DOHH2 (cell line): ENCODE results near the gene TMC7.

Source experiments
- H3F3A ChIP-seq: fragments of 200-600 bp; sonication (generic), shearing (Covaris generic); 2 replicates; pipeline ENCODE4 v1.6.0; 2016; ENCODE audit warnings: antibody characterized with exemption, mild to moderate bottlenecking; ENCODE audit not compliant: control insufficient read depth, insufficient read depth
- H3K27ac ChIP-seq: fragments of 200-600 bp; sonication (generic); 2 replicates; pipeline ENCODE4 v1.5.1; 2014; ENCODE audit warnings: low read depth, mild to moderate bottlenecking, low read length, moderate library complexity
- H3K27me3 ChIP-seq: fragments of 200-600 bp; sonication (generic); 2 replicates; pipeline ENCODE4 v1.6.1; 2014; ENCODE audit warnings: mild to moderate bottlenecking, low read length, mixed read lengths; ENCODE audit not compliant: control insufficient read depth
- H3K36me3 ChIP-seq: fragments of 200-600 bp; sonication (generic); 2 replicates; pipeline ENCODE4 v1.6.1; 2014; ENCODE audit warnings: mild to moderate bottlenecking, low read length, moderate library complexity, mixed read lengths; ENCODE audit not compliant: control insufficient read depth
- H3K4me1 ChIP-seq: fragments of 200-600 bp; sonication (generic); 2 replicates; pipeline ENCODE4 v1.6.1; 2014; ENCODE audit warnings: mild to moderate bottlenecking, low read length, mixed read lengths; ENCODE audit not compliant: control insufficient read depth
- H3K4me2 ChIP-seq: fragments of 200-600 bp; sonication (generic); 2 replicates; pipeline ENCODE4 v1.6.0; 2014; ENCODE audit warnings: mild to moderate bottlenecking, low read length, moderate library complexity
- H3K4me3 ChIP-seq: fragments of 200-600 bp; sonication (generic); 2 replicates; pipeline ENCODE4 v1.5.1; 2014; ENCODE audit warnings: mild to moderate bottlenecking, low read length, mixed read lengths
- H3K79me2 ChIP-seq: fragments of 200-600 bp; sonication (generic); 2 replicates; pipeline ENCODE4 v1.6.1; 2014; ENCODE audit warnings: mild to moderate bottlenecking, low read length, mixed read lengths; ENCODE audit not compliant: control insufficient read depth
- H3K9me2 ChIP-seq: fragments of 200-600 bp; sonication (generic); replicated peaks from 2 replicates; pipeline ENCODE4 v1.6.1; 2014; ENCODE audit warnings: mild to moderate bottlenecking, low read length, mixed read lengths; ENCODE audit not compliant: control insufficient read depth
- H3K9me3 ChIP-seq: fragments of 200-600 bp; sonication (generic); 2 replicates; pipeline ENCODE4 v1.6.1; 2014; ENCODE audit warnings: antibody characterized with exemption, low read length, mixed read lengths; ENCODE audit not compliant: control insufficient read depth, insufficient read depth
- H4K20me1 ChIP-seq: fragments of 200-600 bp; sonication (generic); 2 replicates; pipeline ENCODE4 v1.6.0; 2014; ENCODE audit warnings: low read depth, mild to moderate bottlenecking, antibody characterized with exemption, low read length, moderate library complexity; ENCODE audit not compliant: control insufficient read depth, insufficient read depth
- EZH2phosphoT487 ChIP-seq: fragments of 200-600 bp; sonication (generic); IDR thresholded peaks from 2 replicates; pipeline ENCODE4 v1.6.1; 2017; ENCODE audit warnings: borderline replicate concordance, mild to moderate bottlenecking, antibody characterized with exemption, low read length, moderate library complexity, mixed read lengths
- TF ChIP-seq, protein P1 (sequence below): fragments of 200-600 bp; sonication (generic); IDR thresholded peaks from one replicate; pipeline ENCODE4 v1.5.1; 2014; ENCODE audit warnings: antibody characterized with exemption, mild to moderate bottlenecking, low read depth, low read length; ENCODE audit not compliant: poor library complexity, severe bottlenecking

Gene TMC7

DNA sequence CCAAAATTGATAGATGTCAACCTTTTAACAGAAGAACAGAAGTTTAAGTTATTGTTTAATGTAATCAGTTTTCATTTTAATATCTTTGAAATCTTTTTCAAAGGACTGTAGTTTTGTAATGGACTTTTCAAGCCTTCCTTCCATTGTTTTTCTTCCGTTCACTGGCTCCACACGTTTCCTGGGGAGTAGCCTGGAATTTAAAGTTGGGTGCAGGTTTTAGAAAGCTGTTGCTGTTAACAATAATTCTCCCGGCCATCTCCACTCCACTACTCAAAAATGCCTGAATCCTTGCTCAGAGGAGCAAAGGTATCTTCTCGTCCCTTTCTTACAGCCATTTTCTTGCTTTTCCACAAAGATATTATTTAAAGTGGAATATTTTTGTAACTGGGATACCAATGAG, 79.0 kb downstream of the TMC7 start:
- H3K79me2 ChIP-seq: no peaks in the 10 kb centered on the region
- no peak overlapping the region for H3K4me2 ChIP-seq
- no peaks in the 10 kb centered on the region for H4K20me1 ChIP-seq

DNA sequence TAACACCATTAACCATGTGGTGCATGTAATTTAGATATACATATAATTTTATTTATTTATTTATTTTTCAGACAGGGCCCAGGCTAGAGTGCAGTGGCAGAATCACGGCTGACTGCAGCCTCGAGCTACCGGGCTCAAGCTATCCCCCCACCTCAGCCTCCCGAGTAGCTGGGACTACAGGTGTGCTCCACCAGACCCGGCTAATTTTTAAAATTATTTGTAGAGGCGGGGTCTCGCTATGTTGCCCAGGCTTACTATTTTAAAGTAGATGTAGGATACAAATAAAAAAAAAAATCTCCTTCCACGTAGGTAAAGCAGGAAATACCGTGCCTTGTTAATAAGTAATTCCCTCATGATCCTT, 83.2 kb downstream of the TMC7 start:
- H3K9me2 ChIP-seq: no peaks in the 10 kb centered on the region
- H3K9me3 ChIP-seq: no peaks in the 10 kb centered on the region
- H3K27me3 ChIP-seq: peaks cover 7% of the 10 kb centered on the region; the same call in 1 of the 2 replicates
- H3F3A ChIP-seq: no peaks in the 10 kb centered on the region
- H3K36me3 ChIP-seq: no peaks in the 10 kb centered on the region
- peak overlapping the region; percentile 81 for H3K4me3 ChIP-seq
- H3K4me2 ChIP-seq: peak overlapping the region; percentile 69
- H3K4me1 ChIP-seq: peaks cover 13% of the 10 kb centered on the region
- H4K20me1 ChIP-seq: no peaks in the 10 kb centered on the region
- no peak overlapping the region for H3K27ac ChIP-seq
- H3K79me2 ChIP-seq: peaks cover 13% of the 10 kb centered on the region
- TF ChIP-seq EZH2phosphoT487: no peak
- TF ChIP-seq, protein P1, sequence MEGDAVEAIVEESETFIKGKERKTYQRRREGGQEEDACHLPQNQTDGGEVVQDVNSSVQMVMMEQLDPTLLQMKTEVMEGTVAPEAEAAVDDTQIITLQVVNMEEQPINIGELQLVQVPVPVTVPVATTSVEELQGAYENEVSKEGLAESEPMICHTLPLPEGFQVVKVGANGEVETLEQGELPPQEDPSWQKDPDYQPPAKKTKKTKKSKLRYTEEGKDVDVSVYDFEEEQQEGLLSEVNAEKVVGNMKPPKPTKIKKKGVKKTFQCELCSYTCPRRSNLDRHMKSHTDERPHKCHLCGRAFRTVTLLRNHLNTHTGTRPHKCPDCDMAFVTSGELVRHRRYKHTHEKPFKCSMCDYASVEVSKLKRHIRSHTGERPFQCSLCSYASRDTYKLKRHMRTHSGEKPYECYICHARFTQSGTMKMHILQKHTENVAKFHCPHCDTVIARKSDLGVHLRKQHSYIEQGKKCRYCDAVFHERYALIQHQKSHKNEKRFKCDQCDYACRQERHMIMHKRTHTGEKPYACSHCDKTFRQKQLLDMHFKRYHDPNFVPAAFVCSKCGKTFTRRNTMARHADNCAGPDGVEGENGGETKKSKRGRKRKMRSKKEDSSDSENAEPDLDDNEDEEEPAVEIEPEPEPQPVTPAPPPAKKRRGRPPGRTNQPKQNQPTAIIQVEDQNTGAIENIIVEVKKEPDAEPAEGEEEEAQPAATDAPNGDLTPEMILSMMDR: no peak

More for the DNA sequence above, 79.0 kb downstream of the TMC7 start:
- H3K9me2 ChIP-seq: no peaks in the 10 kb centered on the region
- H3K27me3 ChIP-seq: peaks cover 9% of the 10 kb centered on the region; the same call in 1 of the 2 replicates
- no peak overlapping the region for H3K27ac ChIP-seq
- H3K36me3 ChIP-seq: no peaks in the 10 kb centered on the region
- H3F3A ChIP-seq: no peaks in the 10 kb centered on the region
- H3K4me3 ChIP-seq: no peak overlapping the region
- TF ChIP-seq EZH2phosphoT487: no peak
- TF ChIP-seq, protein P1: no peak
- 0 out of 2 replicates have a peak, but pooled peaks cover 3% of the 10 kb centered on the region for H3K4me1 ChIP-seq
- no peaks in the 10 kb centered on the region for H3K9me3 ChIP-seq

DNA sequence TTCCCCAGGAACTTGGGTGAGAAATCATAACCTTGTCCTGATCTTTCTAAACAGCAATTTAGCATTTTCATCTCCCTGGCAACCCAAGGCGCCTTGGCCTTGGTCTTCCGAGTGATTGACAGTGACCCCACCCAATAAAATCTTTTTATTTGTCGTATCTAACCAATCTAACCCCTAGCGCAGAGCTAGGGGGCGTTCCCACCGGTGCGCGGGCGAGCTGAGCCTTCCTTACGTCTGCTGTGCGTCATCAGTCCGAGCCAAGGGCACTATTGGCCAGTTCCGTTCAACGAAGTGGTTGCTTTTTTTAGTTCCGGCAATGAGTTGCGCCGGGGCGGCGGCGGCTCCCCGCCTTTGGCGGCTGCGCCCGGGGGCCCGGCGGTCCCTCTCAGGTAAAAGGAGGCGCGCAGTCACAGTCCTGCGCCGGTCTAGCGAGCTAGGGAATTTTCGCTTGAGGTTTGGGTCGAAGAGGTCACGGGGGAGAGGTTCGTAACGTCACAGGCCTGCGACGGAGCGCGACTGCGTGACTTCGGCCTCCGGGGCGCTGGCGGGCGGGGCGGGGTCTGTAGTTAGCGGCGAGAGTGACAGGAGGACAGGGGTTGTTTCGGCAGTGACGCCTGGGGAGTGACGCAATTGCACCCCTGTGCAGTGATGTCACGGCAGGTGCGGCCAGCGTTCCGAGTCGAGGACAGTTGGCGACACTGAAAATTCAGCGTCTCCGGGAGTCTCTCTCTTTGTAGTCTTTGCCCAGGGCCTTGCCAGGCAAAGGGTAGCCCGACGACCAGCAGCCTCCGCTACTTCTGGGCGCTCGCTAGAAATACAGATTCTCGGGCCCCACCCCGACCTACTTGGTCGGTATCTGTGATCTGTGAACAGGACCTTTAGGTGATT, 83.9 kb downstream of the TMC7 start, which contains the start of gene COQ7:
TSS of gene COQ7 (plus strand) at position 266 of the 888 bp plus-strand sequence. CDS start at position 317, 51 bp downstream.
- TF ChIP-seq EZH2phosphoT487: no peak
- TF ChIP-seq, protein P1: no peak
- H3K79me2 ChIP-seq: peaks cover 13% of the 10 kb centered on the region
- H3K27ac ChIP-seq: peak within 1 kb of the TSS; percentile 90

More for the DNA sequence above, 83.9 kb downstream of the TMC7 start, which contains the start of gene COQ7:
- peak within 1 kb of the TSS; percentile 81 for H3K4me3 ChIP-seq
- peak within 1 kb of the TSS; percentile 69 for H3K4me2 ChIP-seq
- no peaks in the 10 kb centered on the region for H3K9me3 ChIP-seq
- H3K4me1 ChIP-seq: peaks cover 13% of the 10 kb centered on the region
- no peaks in the 10 kb centered on the region for H3K9me2 ChIP-seq
- H4K20me1 ChIP-seq: no peaks in the 10 kb centered on the region
- no peaks in the 10 kb centered on the region for H3F3A ChIP-seq
- no peaks in the 10 kb centered on the region for H3K36me3 ChIP-seq
- 0 out of 2 replicates have a peak, but pooled peaks cover 5% of the 10 kb centered on the region for H3K27me3 ChIP-seq
